Kidney glomerular epithelial cell (primary cell): ENCODE results near the gene HIF1A.
"Not testable (repeated sequence)": the region's sequence is repeated elsewhere in the genome, so short reads cannot be mapped to it uniquely, and the experiment has no call there.

Source experiments
- DNase-seq: peaks from one replicate; lab custom pipeline; 2025; lab: John Stamatoyannopoulos, UW

HIF1A gene

GRCh38 chr14:61673305-61673704 lies 22.0 kb upstream of the HIF1A start:
- no peak for DNase-seq

GRCh38 chr14:61675291-61675690 lies 20.0 kb upstream of the HIF1A start:
- no peak for DNase-seq

- no peak for DNase-seq
Observed at GRCh38 chr14:61677479-61677878, 17.8 kb upstream of the HIF1A start.

- DNase-seq: no peak
Observed at GRCh38 chr14:61678975-61679374, 16.3 kb upstream of the HIF1A start.

GRCh38 chr14:61681413-61681812 lies 13.9 kb upstream of the HIF1A start:
- DNase-seq: no peak

- DNase-seq: no peak
Observed at GRCh38 chr14:61683108-61683507, 12.2 kb upstream of the HIF1A start.

GRCh38 chr14:61690039-61690438 lies 5.3 kb upstream of the HIF1A start:
- no peak for DNase-seq

GRCh38 chr14:61690982-61691381 lies 4.3 kb upstream of the HIF1A start:
- no peak for DNase-seq

- no peak for DNase-seq
Observed at GRCh38 chr14:61691495-61691894, 3.8 kb upstream of the HIF1A start.

- no peak for DNase-seq
Observed at GRCh38 chr14:61694039-61694438, 1.3 kb upstream of the HIF1A start.

GRCh38 chr14:61695695-61696527 lies 598 bp downstream of the HIF1A start:
- DNase-seq: no peak

GRCh38 chr14:61696753-61697318 lies 1.5 kb downstream of the HIF1A start:
- DNase-seq: peak; percentile 49

- peak; percentile 56 for DNase-seq
Observed at GRCh38 chr14:61698206-61698980, 3.1 kb downstream of the HIF1A start.

GRCh38 chr14:61699027-61699426 lies 3.7 kb downstream of the HIF1A start:
- no peak for DNase-seq

GRCh38 chr14:61700104-61700886 lies 5.0 kb downstream of the HIF1A start:
- DNase-seq: no peak

- DNase-seq: no peak
Observed at GRCh38 chr14:61701946-61702345, 6.6 kb downstream of the HIF1A start.

GRCh38 chr14:61703342-61704129 lies 8.2 kb downstream of the HIF1A start:
- DNase-seq: no peak

- no peak for DNase-seq
Observed at GRCh38 chr14:61704554-61704953, 9.2 kb downstream of the HIF1A start.

- no peak for DNase-seq
Observed at GRCh38 chr14:61705017-61705416, 9.7 kb downstream of the HIF1A start.

GRCh38 chr14:61706096-61706690 lies 10.9 kb downstream of the HIF1A start:
- DNase-seq: no peak

- not testable (repeated sequence) for DNase-seq
Observed at GRCh38 chr14:61707774-61708173, 12.5 kb downstream of the HIF1A start.
